Astrocyte (in vitro differentiated cells and primary cell): ENCODE results near the gene NUP214.

ENCODE experiments used
- EZH2 ChIP-seq: IDR thresholded peaks from 2 replicates; pipeline ENCODE4 v1.6.1; 2012; ENCODE audit warnings: mild to moderate bottlenecking, low read length, inconsistent platforms; ENCODE audit not compliant: insufficient read depth
- TF ChIP-seq, protein P1 (sequence below): IDR thresholded peaks from 2 replicates; pipeline ENCODE4 v1.5.1; 2011; ENCODE audit warnings: low read depth, mild to moderate bottlenecking, inconsistent platforms, low read length, moderate library complexity; ENCODE audit not compliant: insufficient read depth

DNA sequence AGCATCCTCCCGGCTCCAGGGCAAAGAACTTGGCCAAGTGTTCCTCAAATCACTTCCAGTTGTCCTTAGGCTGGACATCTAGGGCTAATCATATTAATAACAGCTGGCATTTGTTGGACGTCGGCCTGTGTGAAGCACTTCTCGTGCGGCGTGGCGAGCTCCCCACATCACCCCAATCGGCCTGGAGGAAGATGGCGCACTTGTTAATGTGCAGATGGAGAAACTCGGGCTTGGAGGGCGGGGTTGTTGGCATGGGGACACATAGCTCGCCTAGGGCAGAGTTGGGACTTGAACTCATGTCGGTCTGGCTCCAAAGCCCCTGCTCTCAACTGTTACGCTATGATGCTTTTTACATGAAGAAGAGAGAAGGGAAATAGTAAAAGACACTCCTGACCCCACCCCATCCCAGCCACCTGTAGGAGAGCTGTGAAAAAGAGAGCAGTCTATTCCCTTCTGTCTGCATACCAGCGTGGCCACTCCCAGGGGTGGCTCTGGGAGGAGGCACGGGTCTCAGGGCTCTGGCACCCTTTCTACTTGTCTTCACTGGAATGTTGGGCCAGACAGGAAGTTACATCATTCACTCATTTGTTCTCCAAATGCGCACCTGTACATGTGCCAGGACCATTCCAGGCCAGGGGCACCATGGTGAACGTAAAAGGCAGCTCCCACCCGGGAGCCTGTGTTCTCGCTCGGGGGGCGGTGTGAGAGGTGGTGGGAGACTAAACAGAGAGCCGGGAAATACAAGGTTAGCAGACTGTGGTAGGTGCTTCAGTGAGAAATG lies 12.8 kb upstream of the NUP214 start:
- no peak for TF ChIP-seq EZH2
- TF ChIP-seq, protein P1, sequence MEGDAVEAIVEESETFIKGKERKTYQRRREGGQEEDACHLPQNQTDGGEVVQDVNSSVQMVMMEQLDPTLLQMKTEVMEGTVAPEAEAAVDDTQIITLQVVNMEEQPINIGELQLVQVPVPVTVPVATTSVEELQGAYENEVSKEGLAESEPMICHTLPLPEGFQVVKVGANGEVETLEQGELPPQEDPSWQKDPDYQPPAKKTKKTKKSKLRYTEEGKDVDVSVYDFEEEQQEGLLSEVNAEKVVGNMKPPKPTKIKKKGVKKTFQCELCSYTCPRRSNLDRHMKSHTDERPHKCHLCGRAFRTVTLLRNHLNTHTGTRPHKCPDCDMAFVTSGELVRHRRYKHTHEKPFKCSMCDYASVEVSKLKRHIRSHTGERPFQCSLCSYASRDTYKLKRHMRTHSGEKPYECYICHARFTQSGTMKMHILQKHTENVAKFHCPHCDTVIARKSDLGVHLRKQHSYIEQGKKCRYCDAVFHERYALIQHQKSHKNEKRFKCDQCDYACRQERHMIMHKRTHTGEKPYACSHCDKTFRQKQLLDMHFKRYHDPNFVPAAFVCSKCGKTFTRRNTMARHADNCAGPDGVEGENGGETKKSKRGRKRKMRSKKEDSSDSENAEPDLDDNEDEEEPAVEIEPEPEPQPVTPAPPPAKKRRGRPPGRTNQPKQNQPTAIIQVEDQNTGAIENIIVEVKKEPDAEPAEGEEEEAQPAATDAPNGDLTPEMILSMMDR = no peak
